Nephron (organoid): ENCODE measurements around the gene WNT1.

Experiments
- H3K27ac Mint-ChIP-seq, 3 experiments: 2 replicates each; pipeline ENCODE4 v1.8.0; 2020; ENCODE audit warnings: mixed read lengths in 3 of 3, mild to moderate bottlenecking in 2 of 3, moderate library complexity in 1 of 3
- H3K27me3 Mint-ChIP-seq: 2 replicates; pipeline ENCODE4 v1.8.0; 2021; ENCODE audit warnings: low read depth, mild to moderate bottlenecking, moderate library complexity, mixed read lengths
- H3K36me3 Mint-ChIP-seq: 2 replicates; pipeline ENCODE4 v1.8.0; 2020; ENCODE audit warnings: low read depth, mixed read lengths
- H3K4me1 Mint-ChIP-seq: 2 replicates; pipeline ENCODE4 v1.8.0; 2020; ENCODE audit warnings: mixed read lengths
- H3K4me3 Mint-ChIP-seq, 3 experiments: 2 replicates each; pipeline ENCODE4 v1.8.0; 2020; ENCODE audit warnings: mild to moderate bottlenecking in 3 of 3, mixed read lengths in 3 of 3, moderate library complexity in 2 of 3
- H3K9me3 Mint-ChIP-seq: 2 replicates; pipeline ENCODE4 v1.8.0; 2020; ENCODE audit warnings: mixed read lengths
- CTCF ChIP-seq, 3 experiments: fragments of 200-600 bp; sonication (generic); IDR thresholded peaks; one replicate each; pipeline ENCODE4 v1.5.0; 2021; ENCODE audit warnings: antibody characterized with exemption in 3 of 3; ENCODE audit not compliant: unreplicated experiment in 3 of 3

The WNT1 gene

DNA sequence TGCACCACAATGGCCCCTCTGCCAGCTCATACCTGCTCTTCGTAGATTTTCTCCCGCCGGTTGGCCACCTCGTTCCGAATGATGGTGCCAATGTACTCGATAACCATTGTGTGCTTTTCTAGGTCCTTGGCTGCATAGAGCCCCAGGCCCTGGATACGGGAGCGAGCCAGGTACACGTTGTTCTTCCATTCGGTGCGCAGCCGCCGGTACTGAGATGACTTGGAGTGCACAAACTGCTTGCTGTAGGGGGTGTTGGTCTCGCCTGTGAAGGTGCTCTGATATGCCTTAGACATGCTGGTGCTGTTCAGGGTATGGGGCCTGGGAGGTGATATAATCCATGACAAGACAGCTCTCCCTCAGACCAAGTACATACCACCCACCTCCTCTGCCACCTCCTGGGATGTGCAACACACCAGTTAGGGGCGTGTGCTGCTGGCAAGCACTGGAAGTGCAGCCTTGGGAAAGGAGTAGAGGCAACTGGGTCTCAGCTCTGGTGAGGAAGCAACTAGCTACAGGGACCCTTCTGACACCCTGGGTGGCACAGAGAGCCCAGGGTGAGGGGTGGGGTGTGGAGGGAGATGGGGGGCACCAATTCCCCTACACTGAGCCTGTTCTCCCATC is 44.5 kb downstream of the WNT1 start:
- Mint-ChIP-seq H3K36me3 (peaks cover 37% of the 10 kb centered on the region), H3K4me3 (peak overlapping the region in 1 of 3 experiments; percentile 29), H3K27ac (no peak overlapping the region), H3K9me3 (no peaks in the 10 kb centered on the region), H3K27me3 (no peaks in the 10 kb centered on the region), H3K4me1 (peaks cover 16% of the 10 kb centered on the region)
- TF ChIP-seq CTCF (IDR thresholded peaks at IDR 0.05; ENCODE audit: unreplicated experiment in 3 of 3), result no peak

DNA sequence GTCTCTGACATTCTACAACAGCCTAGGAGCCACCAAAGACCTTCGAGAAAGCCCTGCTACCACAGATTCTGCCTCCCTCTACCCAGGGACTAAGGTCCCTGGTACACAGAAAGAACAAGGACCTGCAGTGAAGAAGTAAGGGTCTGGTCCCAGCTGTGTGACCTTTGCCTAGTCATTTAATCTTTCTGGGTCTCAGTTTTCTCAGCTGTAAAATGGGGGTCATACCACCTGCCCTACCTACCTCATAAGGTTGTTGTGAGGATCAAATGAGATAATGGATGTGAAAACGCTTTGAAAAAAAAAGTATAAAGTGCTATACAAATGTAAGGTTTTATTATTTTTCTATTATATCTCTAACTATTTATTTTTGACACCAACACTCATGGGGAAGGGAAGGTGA is 45.7 kb downstream of the WNT1 start:
- Mint-ChIP-seq H3K9me3 (no peaks in the 10 kb centered on the region), H3K4me3 (no peak overlapping the region), H3K36me3 (peaks cover 48% of the 10 kb centered on the region), H3K27ac (no peak overlapping the region), H3K4me1 (peaks cover 10% of the 10 kb centered on the region), H3K27me3 (no peaks in the 10 kb centered on the region)
- no peak for TF ChIP-seq CTCF (IDR thresholded peaks at IDR 0.05; ENCODE audit: unreplicated experiment in 3 of 3)

DNA sequence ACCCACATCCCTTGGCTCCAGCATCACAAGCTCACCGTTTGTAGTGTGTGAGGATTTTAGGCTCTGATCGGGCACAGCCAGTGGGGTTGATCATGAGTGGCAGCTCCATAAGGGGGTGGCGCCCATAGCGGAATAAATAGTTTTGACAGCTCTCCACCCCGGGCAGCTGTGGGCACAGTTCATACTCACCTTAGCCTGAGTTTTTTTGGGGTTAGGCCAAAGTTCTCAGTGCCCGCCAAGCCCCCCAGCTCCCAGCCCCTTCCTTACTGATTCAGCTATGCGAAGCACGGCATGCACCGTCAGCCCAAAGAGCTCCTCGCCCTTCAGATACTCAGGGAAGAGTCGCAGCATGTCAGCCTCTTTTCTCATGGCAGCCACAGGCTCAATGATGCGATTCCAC is 46.4 kb downstream of the WNT1 start:
- Mint-ChIP-seq H3K27ac (no peak overlapping the region), H3K4me1 (peaks cover 4% of the 10 kb centered on the region), H3K27me3 (no peaks in the 10 kb centered on the region), H3K9me3 (no peaks in the 10 kb centered on the region), H3K36me3 (peaks cover 55% of the 10 kb centered on the region), H3K4me3 (no peak overlapping the region)
- no peak for TF ChIP-seq CTCF (IDR thresholded peaks at IDR 0.05; ENCODE audit: unreplicated experiment in 3 of 3)

DNA sequence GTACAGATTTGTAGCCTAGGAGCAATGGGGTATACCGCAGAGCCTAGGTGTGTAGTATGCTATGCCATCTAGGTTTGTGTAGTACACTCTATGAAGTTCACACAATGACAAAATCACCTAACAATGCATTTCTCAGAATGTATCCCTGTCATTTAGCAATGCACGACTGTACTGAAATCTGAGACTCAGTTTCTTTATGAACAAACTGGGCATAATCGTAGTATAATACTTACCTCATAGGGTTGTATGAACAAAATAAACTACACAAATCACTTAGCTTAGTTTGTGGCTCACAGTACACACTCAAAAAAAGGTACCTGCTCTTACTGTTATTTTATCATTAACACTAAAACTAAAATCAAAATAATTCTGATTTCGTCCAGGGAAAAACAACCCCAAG is 47.3 kb downstream of the WNT1 start:
- no peaks in the 10 kb centered on the region for H3K9me3 Mint-ChIP-seq
- H3K36me3 Mint-ChIP-seq, result peaks cover 61% of the 10 kb centered on the region
- no peak overlapping the region for H3K4me3 Mint-ChIP-seq
- TF ChIP-seq CTCF (IDR thresholded peaks at IDR 0.05; ENCODE audit: unreplicated experiment in 3 of 3), result no peak
- H3K27me3 Mint-ChIP-seq, result no peaks in the 10 kb centered on the region
- peak overlapping the region in 1 of 3 experiments; percentile 2 for H3K27ac Mint-ChIP-seq
- no peaks in the 10 kb centered on the region for H3K4me1 Mint-ChIP-seq

- peak overlapping the region in 1 of 3 experiments; percentile 2 for H3K27ac Mint-ChIP-seq
- H3K36me3 Mint-ChIP-seq, result peaks cover 64% of the 10 kb centered on the region
- no peaks in the 10 kb centered on the region for H3K9me3 Mint-ChIP-seq
- H3K4me3 Mint-ChIP-seq, result no peak overlapping the region
- H3K27me3 Mint-ChIP-seq, result no peaks in the 10 kb centered on the region
- H3K4me1 Mint-ChIP-seq, result no peaks in the 10 kb centered on the region
- no peak for TF ChIP-seq CTCF (IDR thresholded peaks at IDR 0.05; ENCODE audit: unreplicated experiment in 3 of 3)
Measured at GRCh38 chr12:49026101-49026500, 48.0 kb downstream of the WNT1 start.
